NCI-H226 (cell line): ENCODE results near the gene CFAP92.

Experiments used
- DNase-seq: peaks from one replicate; pipeline ENCODE4 v3.0.0-alpha.2; 2015

CFAP92 gene

GRCh38 chr3:128983293-128984069, 10.4 kb downstream of the CFAP92 start:
- DNase-seq: no peak

- DNase-seq: no peak
Measured at GRCh38 chr3:128975276-128975675, 18.6 kb downstream of the CFAP92 start.

GRCh38 chr3:128973988-128974564, 19.8 kb downstream of the CFAP92 start:
- no peak for DNase-seq

- DNase-seq: no peak
Measured at GRCh38 chr3:128971421-128972100, 22.3 kb downstream of the CFAP92 start.

GRCh38 chr3:128970740-128971047, 23.2 kb downstream of the CFAP92 start:
- DNase-seq: no peak

GRCh38 chr3:128969993-128970739, 23.7 kb downstream of the CFAP92 start:
- DNase-seq: no peak

- DNase-seq: no peak
Measured at GRCh38 chr3:128967748-128968355, 26.0 kb downstream of the CFAP92 start.

GRCh38 chr3:128965818-128966217, 28.1 kb downstream of the CFAP92 start:
- DNase-seq: no peak

GRCh38 chr3:128965280-128965679, 28.6 kb downstream of the CFAP92 start:
- no peak for DNase-seq

GRCh38 chr3:128956440-128956839, 37.4 kb downstream of the CFAP92 start:
- no peak for DNase-seq

GRCh38 chr3:128950223-128950938, 43.5 kb downstream of the CFAP92 start:
- no peak for DNase-seq

- DNase-seq: no peak
Measured at GRCh38 chr3:128949158-128949557, 44.7 kb downstream of the CFAP92 start.

- no peak for DNase-seq
Measured at GRCh38 chr3:128946411-128946810, 47.5 kb downstream of the CFAP92 start.

- no peak for DNase-seq
Measured at GRCh38 chr3:128945878-128946175, 48.0 kb downstream of the CFAP92 start.

GRCh38 chr3:128945041-128945877, 48.6 kb downstream of the CFAP92 start:
- no peak for DNase-seq

- no peak for DNase-seq
Measured at GRCh38 chr3:128942161-128942952, 51.5 kb downstream of the CFAP92 start.

- DNase-seq: no peak
Measured at GRCh38 chr3:128940252-128940651, 53.6 kb downstream of the CFAP92 start.

GRCh38 chr3:128936341-128936740, 57.5 kb downstream of the CFAP92 start:
- no peak for DNase-seq

GRCh38 chr3:128935922-128936321, 58.0 kb downstream of the CFAP92 start:
- no peak for DNase-seq

- DNase-seq: no peak
Measured at GRCh38 chr3:128933922-128934253, 60.0 kb downstream of the CFAP92 start.
